Central memory CD4-positive, alpha-beta T cell (primary cell): Measurements from ENCODE around the gene BCAT1.
"Not testable (repeated sequence)": the region's sequence is repeated elsewhere in the genome, so short reads cannot be mapped to it uniquely, and the experiment has no call there.

Experiments used
- DNase-seq: peaks from one replicate; pipeline ENCODE4 v3.0.0; 2022

Gene BCAT1

GRCh38 chr12:24852420-24852819, 96.5 kb downstream of the BCAT1 start:
- no peak for DNase-seq

GRCh38 chr12:24851883-24852282, 97.0 kb downstream of the BCAT1 start:
- DNase-seq = not testable (repeated sequence)

- DNase-seq = no peak
Measured at GRCh38 chr12:24851341-24851740, 97.6 kb downstream of the BCAT1 start.

- no peak for DNase-seq
Measured at GRCh38 chr12:24850496-24850895, 98.4 kb downstream of the BCAT1 start.

- no peak for DNase-seq
Measured at GRCh38 chr12:24848941-24849477, 99.9 kb downstream of the BCAT1 start.

- no peak for DNase-seq
Measured at GRCh38 chr12:24846689-24847088, 102.2 kb downstream of the BCAT1 start.

- DNase-seq = no peak
Measured at GRCh38 chr12:24845615-24846014, 103.3 kb downstream of the BCAT1 start.

- DNase-seq = no peak
Measured at GRCh38 chr12:24840046-24840800, 108.7 kb downstream of the BCAT1 start.

GRCh38 chr12:24839268-24839791, 109.6 kb downstream of the BCAT1 start:
- no peak for DNase-seq

GRCh38 chr12:24838531-24838950, 110.4 kb downstream of the BCAT1 start:
- no peak for DNase-seq

GRCh38 chr12:24835377-24835776, 113.5 kb downstream of the BCAT1 start:
- DNase-seq = no peak

GRCh38 chr12:24833513-24833912, 115.4 kb downstream of the BCAT1 start:
- no peak for DNase-seq

- DNase-seq = no peak
Measured at GRCh38 chr12:24823808-24824515, 124.9 kb downstream of the BCAT1 start.

- DNase-seq = no peak
Measured at GRCh38 chr12:24822121-24822899, 126.6 kb downstream of the BCAT1 start.

GRCh38 chr12:24821691-24822090, 127.2 kb downstream of the BCAT1 start:
- no peak for DNase-seq

GRCh38 chr12:24820872-24821271, 128.0 kb downstream of the BCAT1 start:
- no peak for DNase-seq

GRCh38 chr12:24818351-24818750, 130.6 kb downstream of the BCAT1 start:
- DNase-seq = no peak

- DNase-seq = no peak
Measured at GRCh38 chr12:24815114-24815423, 133.8 kb downstream of the BCAT1 start.

- no peak for DNase-seq
Measured at GRCh38 chr12:24814379-24815113, 134.4 kb downstream of the BCAT1 start.

- no peak for DNase-seq
Measured at GRCh38 chr12:24810378-24810777, 138.5 kb downstream of the BCAT1 start.

GRCh38 chr12:24809306-24809705, 139.6 kb downstream of the BCAT1 start:
- DNase-seq = not testable (repeated sequence)

GRCh38 chr12:24808651-24809050, 140.2 kb downstream of the BCAT1 start:
- DNase-seq = no peak
